ENCODE data around the gene APBA1. TPM values are rescaled to one million over a fixed set of nuclear protein-coding genes. Genes with fewer than 3 reads are reported as not detected.
A peak's percentile ranks its signal among the peaks of the same experiment; 100 is the strongest.

Gene APBA1
- total and polyA plus RNA-seq, 5 donors from 2014 or later: 0.20 TPM; not detected in 4

GRCh38 chr9:69393425-69393824 is 278.7 kb downstream of the APBA1 start:
- no peak overlapping the region for H3K27ac Mint-ChIP-seq
- ATAC-seq (ENCODE audit: low read depth in 2 of 2) (no peak), DNase-seq (no peak)
- Histone ChIP-seq H3K9me3 (ENCODE audit: control insufficient read depth in 2 of 2, low read length in 2 of 2) (no peaks in the 10 kb centered on the region), H3K36me3 (ENCODE audit: control insufficient read depth, insufficient read depth, low read length) (no peaks in the 10 kb centered on the region), H3K4me1 (ENCODE audit: control insufficient read depth, insufficient read depth, low read length, poor library complexity, severe bottlenecking) (no peaks in the 10 kb centered on the region), H3K27me3 (ENCODE audit: control insufficient read depth, insufficient read depth, low read length) (no peaks in the 10 kb centered on the region), H3K4me3 (ENCODE audit: low read depth, low read length) (no peak overlapping the region), H3K27ac (ENCODE audit: insufficient read depth, low read length, poor library complexity, severe bottlenecking) (no peak overlapping the region)
- no peaks in the 10 kb centered on the region for H3K9me3 Mint-ChIP-seq
- H3K36me3 Mint-ChIP-seq: no peaks in the 10 kb centered on the region
- H3K27me3 Mint-ChIP-seq: peaks cover 11% of the 10 kb centered on the region
- H3K4me3 Mint-ChIP-seq: no peak overlapping the region
- H3K4me1 Mint-ChIP-seq: no peaks in the 10 kb centered on the region

- Histone ChIP-seq H3K36me3 (ENCODE audit: control insufficient read depth, insufficient read depth, low read length) (no peaks in the 10 kb centered on the region), H3K27ac (ENCODE audit: insufficient read depth, low read length, poor library complexity, severe bottlenecking) (no peak overlapping the region), H3K4me1 (ENCODE audit: control insufficient read depth, insufficient read depth, low read length, poor library complexity, severe bottlenecking) (no peaks in the 10 kb centered on the region), H3K9me3 (ENCODE audit: control insufficient read depth in 2 of 2, low read length in 2 of 2) (no peaks in the 10 kb centered on the region), H3K27me3 (ENCODE audit: control insufficient read depth, insufficient read depth, low read length) (no peaks in the 10 kb centered on the region), H3K4me3 (ENCODE audit: low read depth, low read length) (no peak overlapping the region)
- H3K4me1 Mint-ChIP-seq: no peaks in the 10 kb centered on the region
- H3K27ac Mint-ChIP-seq: no peak overlapping the region
- no peak for DNase-seq
- H3K4me3 Mint-ChIP-seq: no peak overlapping the region
- no peaks in the 10 kb centered on the region for H3K36me3 Mint-ChIP-seq
- H3K9me3 Mint-ChIP-seq: no peaks in the 10 kb centered on the region
- ATAC-seq (ENCODE audit: low read depth in 2 of 2): no peak
- H3K27me3 Mint-ChIP-seq: peaks cover 11% of the 10 kb centered on the region
These were observed 279.3 kb downstream of the APBA1 start for GRCh38 chr9:69392826-69393225.

GRCh38 chr9:69391946-69392345 is 280.2 kb downstream of the APBA1 start:
- H3K36me3 Mint-ChIP-seq: no peaks in the 10 kb centered on the region
- H3K9me3 Mint-ChIP-seq: no peaks in the 10 kb centered on the region
- H3K4me1 ChIP-seq (ENCODE audit: control insufficient read depth, insufficient read depth, low read length, poor library complexity, severe bottlenecking): no peaks in the 10 kb centered on the region
- peaks cover 11% of the 10 kb centered on the region for H3K27me3 Mint-ChIP-seq
- H3K4me3 Mint-ChIP-seq: no peak overlapping the region
- H3K27me3 ChIP-seq (ENCODE audit: control insufficient read depth, insufficient read depth, low read length): no peaks in the 10 kb centered on the region
- ATAC-seq (ENCODE audit: low read depth in 2 of 2): no peak
- no peaks in the 10 kb centered on the region for H3K4me1 Mint-ChIP-seq
- H3K27ac Mint-ChIP-seq: no peak overlapping the region
- no peaks in the 10 kb centered on the region for H3K36me3 ChIP-seq (ENCODE audit: control insufficient read depth, insufficient read depth, low read length)
- H3K4me3 ChIP-seq (ENCODE audit: low read depth, low read length): no peak overlapping the region
- no peak overlapping the region for H3K27ac ChIP-seq (ENCODE audit: insufficient read depth, low read length, poor library complexity, severe bottlenecking)
- no peaks in the 10 kb centered on the region for H3K9me3 ChIP-seq (ENCODE audit: control insufficient read depth in 2 of 2, low read length in 2 of 2)
- no peak for DNase-seq

- H3K27ac ChIP-seq (ENCODE audit: insufficient read depth, low read length, poor library complexity, severe bottlenecking): no peak overlapping the region
- Mint-ChIP-seq H3K4me3 (no peak overlapping the region), H3K4me1 (no peaks in the 10 kb centered on the region), H3K27ac (no peak overlapping the region), H3K36me3 (no peaks in the 10 kb centered on the region), H3K27me3 (peaks cover 6% of the 10 kb centered on the region), H3K9me3 (no peaks in the 10 kb centered on the region)
- H3K4me3 ChIP-seq (ENCODE audit: low read depth, low read length): no peak overlapping the region
- no peaks in the 10 kb centered on the region for H3K27me3 ChIP-seq (ENCODE audit: control insufficient read depth, insufficient read depth, low read length)
- DNase-seq (no peak), ATAC-seq (ENCODE audit: low read depth in 2 of 2) (no peak)
- no peaks in the 10 kb centered on the region for H3K4me1 ChIP-seq (ENCODE audit: control insufficient read depth, insufficient read depth, low read length, poor library complexity, severe bottlenecking)
- H3K36me3 ChIP-seq (ENCODE audit: control insufficient read depth, insufficient read depth, low read length): no peaks in the 10 kb centered on the region
- no peaks in the 10 kb centered on the region for H3K9me3 ChIP-seq (ENCODE audit: control insufficient read depth in 2 of 2, low read length in 2 of 2)
These were observed 280.7 kb downstream of the APBA1 start for GRCh38 chr9:69391487-69391886.

GRCh38 chr9:69389437-69389995 is 282.7 kb downstream of the APBA1 start:
- no peak for ATAC-seq (ENCODE audit: low read depth in 2 of 2)
- H3K36me3 Mint-ChIP-seq: no peaks in the 10 kb centered on the region
- H3K27ac Mint-ChIP-seq: peak overlapping the region in 1 of 3 donors; percentile 34
- DNase-seq: no peak
- Histone ChIP-seq H3K36me3 (ENCODE audit: control insufficient read depth, insufficient read depth, low read length) (no peaks in the 10 kb centered on the region), H3K4me3 (ENCODE audit: low read depth, low read length) (no peak overlapping the region), H3K27ac (ENCODE audit: insufficient read depth, low read length, poor library complexity, severe bottlenecking) (no peak overlapping the region), H3K27me3 (ENCODE audit: control insufficient read depth, insufficient read depth, low read length) (no peaks in the 10 kb centered on the region), H3K4me1 (ENCODE audit: control insufficient read depth, insufficient read depth, low read length, poor library complexity, severe bottlenecking) (no peaks in the 10 kb centered on the region), H3K9me3 (ENCODE audit: control insufficient read depth in 2 of 2, low read length in 2 of 2) (no peaks in the 10 kb centered on the region)
- no peaks in the 10 kb centered on the region for H3K9me3 Mint-ChIP-seq
- peaks cover 4% of the 10 kb centered on the region for H3K27me3 Mint-ChIP-seq
- no peaks in the 10 kb centered on the region for H3K4me1 Mint-ChIP-seq
- H3K4me3 Mint-ChIP-seq: no peak overlapping the region

- no peaks in the 10 kb centered on the region for H3K36me3 ChIP-seq (ENCODE audit: control insufficient read depth, insufficient read depth, low read length)
- DNase-seq (no peak), ATAC-seq (ENCODE audit: low read depth in 2 of 2) (no peak)
- no peak overlapping the region for H3K4me3 ChIP-seq (ENCODE audit: low read depth, low read length)
- no peak overlapping the region for H3K27ac ChIP-seq (ENCODE audit: insufficient read depth, low read length, poor library complexity, severe bottlenecking)
- no peaks in the 10 kb centered on the region for H3K9me3 Mint-ChIP-seq
- H3K4me1 ChIP-seq (ENCODE audit: control insufficient read depth, insufficient read depth, low read length, poor library complexity, severe bottlenecking): no peaks in the 10 kb centered on the region
- H3K36me3 Mint-ChIP-seq: no peaks in the 10 kb centered on the region
- H3K27me3 Mint-ChIP-seq: peaks cover 11% of the 10 kb centered on the region
- no peak overlapping the region for H3K27ac Mint-ChIP-seq
- no peak overlapping the region for H3K4me3 Mint-ChIP-seq
- H3K9me3 ChIP-seq (ENCODE audit: control insufficient read depth in 2 of 2, low read length in 2 of 2): no peaks in the 10 kb centered on the region
- H3K27me3 ChIP-seq (ENCODE audit: control insufficient read depth, insufficient read depth, low read length): no peaks in the 10 kb centered on the region
- no peaks in the 10 kb centered on the region for H3K4me1 Mint-ChIP-seq
These were observed 283.6 kb downstream of the APBA1 start for GRCh38 chr9:69388596-69388995.

- Mint-ChIP-seq H3K4me3 (no peak overlapping the region), H3K36me3 (no peaks in the 10 kb centered on the region), H3K27me3 (peaks cover 13% of the 10 kb centered on the region), H3K9me3 (no peaks in the 10 kb centered on the region), H3K27ac (no peak overlapping the region), H3K4me1 (no peaks in the 10 kb centered on the region)
- Histone ChIP-seq H3K27ac (ENCODE audit: insufficient read depth, low read length, poor library complexity, severe bottlenecking) (no peak overlapping the region), H3K27me3 (ENCODE audit: control insufficient read depth, insufficient read depth, low read length) (no peaks in the 10 kb centered on the region), H3K36me3 (ENCODE audit: control insufficient read depth, insufficient read depth, low read length) (no peaks in the 10 kb centered on the region), H3K9me3 (ENCODE audit: control insufficient read depth in 2 of 2, low read length in 2 of 2) (no peaks in the 10 kb centered on the region), H3K4me1 (ENCODE audit: control insufficient read depth, insufficient read depth, low read length, poor library complexity, severe bottlenecking) (no peaks in the 10 kb centered on the region), H3K4me3 (ENCODE audit: low read depth, low read length) (no peak overlapping the region)
- no peak for ATAC-seq (ENCODE audit: low read depth in 2 of 2)
- no peak for DNase-seq
These were observed 285.5 kb downstream of the APBA1 start for GRCh38 chr9:69386651-69387050.

- no peaks in the 10 kb centered on the region for H3K36me3 Mint-ChIP-seq
- no peak overlapping the region for H3K4me3 Mint-ChIP-seq
- no peak overlapping the region for H3K27ac Mint-ChIP-seq
- H3K4me1 Mint-ChIP-seq: no peaks in the 10 kb centered on the region
- Histone ChIP-seq H3K27ac (ENCODE audit: insufficient read depth, low read length, poor library complexity, severe bottlenecking) (no peak overlapping the region), H3K36me3 (ENCODE audit: control insufficient read depth, insufficient read depth, low read length) (no peaks in the 10 kb centered on the region), H3K9me3 (ENCODE audit: control insufficient read depth in 2 of 2, low read length in 2 of 2) (no peaks in the 10 kb centered on the region), H3K4me3 (ENCODE audit: low read depth, low read length) (no peak overlapping the region), H3K4me1 (ENCODE audit: control insufficient read depth, insufficient read depth, low read length, poor library complexity, severe bottlenecking) (no peaks in the 10 kb centered on the region), H3K27me3 (ENCODE audit: control insufficient read depth, insufficient read depth, low read length) (no peaks in the 10 kb centered on the region)
- H3K27me3 Mint-ChIP-seq: peaks cover 9% of the 10 kb centered on the region
- DNase-seq (no peak), ATAC-seq (ENCODE audit: low read depth in 2 of 2) (no peak)
- H3K9me3 Mint-ChIP-seq: no peaks in the 10 kb centered on the region
These were observed 286.6 kb downstream of the APBA1 start for GRCh38 chr9:69385581-69386033.

All from CD4-positive, CD25-positive, alpha-beta regulatory T cell (primary cell).